HCT116 (cell line): Measurements from ENCODE around the gene DVL1. TPM values are rescaled to one million over a fixed set of nuclear protein-coding genes. Genes with fewer than 3 reads are reported as not detected.

ENCODE experiments used
- ATAC-seq: fragments of 200-7000 bp; cut with Tn5 transposase; 2 replicates; pipeline ENCODE4 v1.9.1; 2020; ENCODE audit warnings: mild to moderate bottlenecking, moderate library complexity
- BruUV-seq: library from RNA; stranded (reverse); fragments of 400-500 nt; replicated peaks from 2 replicates; lab custom pipeline; 2021; lab: Mats Ljungman, UMichigan
- CTCF ChIA-PET: fragments of 300-600 bp; sonication (Branson Sonifier 250); formaldehyde crosslinking; loops from one replicate; lab custom pipeline; 2021; ENCODE audit warnings: antibody characterized with exemption; lab: Charles Lee
- POLR2A ChIA-PET: fragments of 300-600, 350-600 bp; sonication (Branson Sonifier 250); formaldehyde crosslinking; loops from one replicate; lab custom pipeline; 2021; ENCODE audit warnings: antibody characterized with exemption; lab: Charles Lee
- RAD21 ChIA-PET, 2 experiments: fragments of 300-600 bp; sonication (Branson Sonifier 250); formaldehyde crosslinking; loops; one replicate each; lab custom pipeline; 2023; ENCODE audit warnings: low total read pairs in 2 of 2; ENCODE audit not compliant: uncharacterized antibody in 2 of 2, unreplicated experiment in 2 of 2, low non-redundant PET in 1 of 2; lab: Charles Lee
- DNase-seq: peaks from one replicate; pipeline ENCODE4 v3.0.0-alpha.2; 2010; ENCODE audit warnings: low read depth, low spot score
- H2AFZ ChIP-seq: fragments of 200-600 bp; shearing (Covaris generic), sonication (generic); 2 replicates; pipeline ENCODE4 v1.6.1; 2017; ENCODE audit warnings: low read depth, mixed run types, mixed read lengths, antibody characterized with exemption, low read length; ENCODE audit not compliant: poor library complexity, severe bottlenecking
- H3K27ac ChIP-seq: 2 replicates; pipeline ENCODE4 v1.5.1; 2012; ENCODE audit warnings: low read depth, low read length
- H3K27me3 ChIP-seq: fragments of 200-600 bp; sonication (generic); 2 replicates; pipeline ENCODE4 v1.6.1; 2016; ENCODE audit warnings: mixed run types, low read length, mixed read lengths; ENCODE audit not compliant: insufficient read depth
- H3K36me3 ChIP-seq, 2 experiments: fragments of 200-500 bp in 1 of 2; fragments of 200-600 bp in 1 of 2; sonication (Bioruptor generic) in 1 of 2; sonication (generic) in 1 of 2; 2 replicates each; pipeline versions ENCODE4 v1.5.1 to v1.6.1; 2014 to 2016; ENCODE audit warnings: low read length in 2 of 2, inconsistent platforms in 1 of 2, mixed read lengths in 1 of 2, mixed run types in 1 of 2; ENCODE audit not compliant: insufficient read depth in 2 of 2, control insufficient read depth in 1 of 2
- H3K4me1 ChIP-seq, 2 experiments: fragments of 200-600 bp in 1 of 2; sonication (generic) in 1 of 2; 2 replicates each; pipeline versions ENCODE4 v1.5.1 to v1.6.1; 2012 to 2017; ENCODE audit warnings: low read length in 2 of 2, inconsistent platforms in 1 of 2, mild to moderate bottlenecking in 1 of 2, mixed read lengths in 1 of 2, mixed run types in 1 of 2, moderate library complexity in 1 of 2; ENCODE audit not compliant: insufficient read depth in 2 of 2, control insufficient read depth in 1 of 2
- H3K4me2 ChIP-seq: fragments of 200-600 bp; sonication (generic); 2 replicates; pipeline ENCODE4 v1.6.1; 2017; ENCODE audit warnings: mixed run types, low read length, mixed read lengths
- H3K4me3 ChIP-seq, 2 experiments: fragments of 200-600 bp in 1 of 2; sonication (generic) in 1 of 2; replicated peaks in 1 of 2; 2 replicates each; pipeline ENCODE4 v1.5.1; 2011 to 2016; ENCODE audit warnings: low read length in 2 of 2, control low read depth in 1 of 2, low read depth in 1 of 2, mild to moderate bottlenecking in 1 of 2, mixed read lengths in 1 of 2, mixed run types in 1 of 2
- H3K79me2 ChIP-seq: fragments of 200-600 bp; sonication (generic); 2 replicates; pipeline ENCODE4 v1.6.1; 2017; ENCODE audit warnings: mild to moderate bottlenecking, mixed run types, low read length, moderate library complexity, mixed read lengths; ENCODE audit not compliant: insufficient read depth
- H3K9ac ChIP-seq: fragments of 200-600 bp; sonication (generic); 2 replicates; pipeline ENCODE4 v1.6.1; 2016; ENCODE audit warnings: low read length, mixed read lengths
- H3K9me2 ChIP-seq: fragments of 200-600 bp; sonication (generic), shearing (Covaris generic); 2 replicates; pipeline ENCODE4 v1.6.1; 2017; ENCODE audit warnings: mixed run types, mild to moderate bottlenecking, moderate library complexity; ENCODE audit not compliant: insufficient read depth
- H3K9me3 ChIP-seq, 2 experiments: fragments of 200-500 bp in 1 of 2; fragments of 200-600 bp in 1 of 2; sonication (Bioruptor generic) in 1 of 2; sonication (generic) in 1 of 2; 2 replicates each; pipeline ENCODE4 v1.6.1; 2014 to 2017; ENCODE audit warnings: low read length in 2 of 2, mixed read lengths in 2 of 2, inconsistent platforms in 1 of 2, low read depth in 1 of 2, mild to moderate bottlenecking in 1 of 2, mixed run types in 1 of 2, moderate library complexity in 1 of 2; ENCODE audit not compliant: control insufficient read depth in 1 of 2, insufficient read depth in 1 of 2
- H4K20me1 ChIP-seq: fragments of 200-600 bp; sonication (generic), shearing (Covaris generic); 2 replicates; pipeline ENCODE4 v1.6.1; 2017; ENCODE audit warnings: mixed run types, mild to moderate bottlenecking, moderate library complexity; ENCODE audit not compliant: insufficient read depth
- ATF3 ChIP-seq: IDR thresholded peaks from 2 replicates; pipeline ENCODE4 v1.6.1; 2012
- CBX3 ChIP-seq: IDR thresholded peaks from 2 replicates; pipeline ENCODE4 v1.6.1; 2012; ENCODE audit warnings: low read depth
- CEBPB ChIP-seq: IDR thresholded peaks from 2 replicates; pipeline ENCODE4 v1.6.1; 2012; ENCODE audit warnings: low read depth
- ELF1 ChIP-seq: IDR thresholded peaks from 2 replicates; pipeline ENCODE4 v1.6.1; 2012; ENCODE audit warnings: low read depth, borderline replicate concordance
- EZH2 ChIP-seq: fragments of 200-600 bp; sonication (generic); IDR thresholded peaks from 2 replicates; pipeline ENCODE4 v1.6.1; 2017; ENCODE audit warnings: antibody characterized with exemption, mixed run types
- EZH2phosphoT487 ChIP-seq: fragments of 200-600 bp; IDR thresholded peaks from 2 replicates; pipeline ENCODE4 v1.6.1; 2018; ENCODE audit warnings: antibody characterized with exemption, borderline replicate concordance
- FOSL1 ChIP-seq: IDR thresholded peaks from 2 replicates; pipeline ENCODE4 v1.6.1; 2012; ENCODE audit warnings: low read depth
- RAD21 ChIP-seq: IDR thresholded peaks from 2 replicates; pipeline ENCODE4 v1.6.1; 2012; ENCODE audit warnings: low read depth, mild to moderate bottlenecking
- SIN3A ChIP-seq: IDR thresholded peaks from 2 replicates; pipeline ENCODE4 v1.6.1; 2012; ENCODE audit warnings: low read depth
- SP1 ChIP-seq: IDR thresholded peaks from 2 replicates; pipeline ENCODE4 v1.6.1; 2012; ENCODE audit warnings: low read depth
- SRF ChIP-seq: IDR thresholded peaks from 2 replicates; pipeline ENCODE4 v1.6.1; 2012; ENCODE audit warnings: low read depth
- TCF7L2 ChIP-seq: IDR thresholded peaks from 2 replicates; pipeline ENCODE4 v1.7.0; 2011; ENCODE audit warnings: borderline replicate concordance, inconsistent platforms; ENCODE audit not compliant: insufficient read depth, insufficient read length; ENCODE audit errors: extremely low read depth
- ZFX ChIP-seq: fragments of 450-650 bp; IDR thresholded peaks from 2 replicates; pipeline ENCODE4 v1.6.1; 2017
- ZNF274 ChIP-seq: fragments of 200-500 bp; sonication (Bioruptor generic); IDR thresholded peaks from 2 replicates; pipeline ENCODE4 v1.6.1; 2014; ENCODE audit warnings: mild to moderate bottlenecking, low read depth, low read length, inconsistent platforms
- intact Hi-C: fragments of 100-400 bp; cut with micrococcal nuclease; formaldehyde crosslinking; loops from 2 replicates; pipeline ENCODE4 v1.10.0; 2022
- total RNA-seq: library from RNA; stranded (reverse); gene quantifications from one replicate; pipeline ENCODE4 v1.2.1, GENCODE V29; 2021; ENCODE audit not compliant: unreplicated experiment
- TF ChIP-seq, protein P1 (sequence below): IDR thresholded peaks from 2 replicates; pipeline ENCODE4 v1.6.1; 2012
- TF ChIP-seq, protein P2 (sequence below): IDR thresholded peaks from 2 replicates; pipeline ENCODE4 v1.6.1; 2012; ENCODE audit warnings: low read depth
- TF ChIP-seq, protein P3 (sequence below), 3 experiments: fragments of 200-600 bp in 1 of 3; sonication (generic) in 1 of 3; IDR thresholded peaks in 2 of 3; conservative IDR thresholded peaks in 1 of 3; 2 replicates each; pipeline ENCODE4 v1.5.1; 2012 to 2017; ENCODE audit warnings: low read depth in 2 of 3, low read length in 2 of 3, antibody characterized with exemption in 1 of 3, borderline replicate concordance in 1 of 3, control low read depth in 1 of 3, mild to moderate bottlenecking in 1 of 3, mixed read lengths in 1 of 3, mixed run types in 1 of 3, moderate library complexity in 1 of 3; ENCODE audit not compliant: insufficient read depth in 1 of 3
- TF ChIP-seq, protein P4 (sequence below): IDR thresholded peaks from 2 replicates; pipeline ENCODE4 v1.6.1; 2011; ENCODE audit warnings: mild to moderate bottlenecking, low read length, moderate library complexity; ENCODE audit not compliant: insufficient replicate concordance; ENCODE audit errors: extremely low read depth

Gene DVL1
- total RNA-seq, 1 experiment from 2014 or later, result 160 TPM

DNA sequence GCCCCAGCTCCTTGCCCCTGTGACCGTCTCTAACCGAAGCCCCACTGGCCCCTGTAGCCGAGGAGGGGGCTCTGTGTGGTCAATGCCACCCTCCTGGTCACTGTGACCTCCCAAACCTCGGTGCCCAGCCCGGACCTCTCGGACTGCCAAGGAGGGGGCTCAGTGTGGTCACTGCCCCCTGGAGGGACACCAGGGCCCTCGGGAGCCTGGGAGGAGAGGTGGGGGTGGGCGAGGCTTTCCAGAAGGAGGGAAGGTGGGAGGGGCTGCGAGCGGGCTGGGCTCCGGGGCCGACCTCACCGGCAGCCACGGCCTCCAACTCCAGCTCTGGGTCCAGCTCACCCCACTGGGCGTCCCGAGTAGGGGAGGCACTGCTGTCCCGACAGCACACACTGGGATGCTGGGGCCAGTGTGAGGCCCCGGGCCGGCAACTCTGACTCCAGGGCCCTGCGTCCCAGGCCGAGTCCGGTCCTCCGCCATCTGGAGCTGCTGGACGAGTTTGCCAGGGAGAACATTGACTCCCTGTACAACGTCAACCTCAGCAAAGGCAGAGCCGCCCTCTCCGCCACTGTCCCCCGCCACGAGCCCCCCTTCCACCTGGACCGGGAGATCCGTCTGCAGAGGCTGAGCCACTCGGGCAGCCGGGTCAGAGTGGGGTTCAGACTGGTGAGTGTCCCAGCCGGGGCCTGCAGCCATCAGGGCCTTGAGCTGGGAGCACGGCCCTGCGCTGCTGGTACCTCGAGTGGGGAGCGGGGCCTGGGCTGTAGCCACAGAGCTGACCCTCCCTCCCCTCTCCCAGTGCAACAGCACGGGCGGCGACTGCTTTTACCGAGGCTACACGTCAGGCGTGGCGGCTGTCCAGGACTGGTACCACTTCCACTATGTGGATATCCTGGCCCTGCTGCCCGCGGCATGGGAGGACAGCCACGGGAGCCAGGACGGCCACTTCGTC, 62.6 kb downstream of the DVL1 start:
- no peak overlapping the region for H3K9ac ChIP-seq
- ChIA-PET POLR2A (no interaction called here), RAD21 (no interaction called here), CTCF (no interaction called here)
- no peak for TF ChIP-seq CEBPB
- TF ChIP-seq, protein P1, sequence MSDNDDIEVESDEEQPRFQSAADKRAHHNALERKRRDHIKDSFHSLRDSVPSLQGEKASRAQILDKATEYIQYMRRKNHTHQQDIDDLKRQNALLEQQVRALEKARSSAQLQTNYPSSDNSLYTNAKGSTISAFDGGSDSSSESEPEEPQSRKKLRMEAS, result no peak
- TF ChIP-seq TCF7L2, result no peak
- no peak for TF ChIP-seq EZH2phosphoT487
- TF ChIP-seq, protein P2, sequence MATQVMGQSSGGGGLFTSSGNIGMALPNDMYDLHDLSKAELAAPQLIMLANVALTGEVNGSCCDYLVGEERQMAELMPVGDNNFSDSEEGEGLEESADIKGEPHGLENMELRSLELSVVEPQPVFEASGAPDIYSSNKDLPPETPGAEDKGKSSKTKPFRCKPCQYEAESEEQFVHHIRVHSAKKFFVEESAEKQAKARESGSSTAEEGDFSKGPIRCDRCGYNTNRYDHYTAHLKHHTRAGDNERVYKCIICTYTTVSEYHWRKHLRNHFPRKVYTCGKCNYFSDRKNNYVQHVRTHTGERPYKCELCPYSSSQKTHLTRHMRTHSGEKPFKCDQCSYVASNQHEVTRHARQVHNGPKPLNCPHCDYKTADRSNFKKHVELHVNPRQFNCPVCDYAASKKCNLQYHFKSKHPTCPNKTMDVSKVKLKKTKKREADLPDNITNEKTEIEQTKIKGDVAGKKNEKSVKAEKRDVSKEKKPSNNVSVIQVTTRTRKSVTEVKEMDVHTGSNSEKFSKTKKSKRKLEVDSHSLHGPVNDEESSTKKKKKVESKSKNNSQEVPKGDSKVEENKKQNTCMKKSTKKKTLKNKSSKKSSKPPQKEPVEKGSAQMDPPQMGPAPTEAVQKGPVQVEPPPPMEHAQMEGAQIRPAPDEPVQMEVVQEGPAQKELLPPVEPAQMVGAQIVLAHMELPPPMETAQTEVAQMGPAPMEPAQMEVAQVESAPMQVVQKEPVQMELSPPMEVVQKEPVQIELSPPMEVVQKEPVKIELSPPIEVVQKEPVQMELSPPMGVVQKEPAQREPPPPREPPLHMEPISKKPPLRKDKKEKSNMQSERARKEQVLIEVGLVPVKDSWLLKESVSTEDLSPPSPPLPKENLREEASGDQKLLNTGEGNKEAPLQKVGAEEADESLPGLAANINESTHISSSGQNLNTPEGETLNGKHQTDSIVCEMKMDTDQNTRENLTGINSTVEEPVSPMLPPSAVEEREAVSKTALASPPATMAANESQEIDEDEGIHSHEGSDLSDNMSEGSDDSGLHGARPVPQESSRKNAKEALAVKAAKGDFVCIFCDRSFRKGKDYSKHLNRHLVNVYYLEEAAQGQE, result no peak
- TF ChIP-seq SP1, result no peak
- TF ChIP-seq ATF3, result no peak
- no peak for TF ChIP-seq CBX3
- TF ChIP-seq, protein P3, sequence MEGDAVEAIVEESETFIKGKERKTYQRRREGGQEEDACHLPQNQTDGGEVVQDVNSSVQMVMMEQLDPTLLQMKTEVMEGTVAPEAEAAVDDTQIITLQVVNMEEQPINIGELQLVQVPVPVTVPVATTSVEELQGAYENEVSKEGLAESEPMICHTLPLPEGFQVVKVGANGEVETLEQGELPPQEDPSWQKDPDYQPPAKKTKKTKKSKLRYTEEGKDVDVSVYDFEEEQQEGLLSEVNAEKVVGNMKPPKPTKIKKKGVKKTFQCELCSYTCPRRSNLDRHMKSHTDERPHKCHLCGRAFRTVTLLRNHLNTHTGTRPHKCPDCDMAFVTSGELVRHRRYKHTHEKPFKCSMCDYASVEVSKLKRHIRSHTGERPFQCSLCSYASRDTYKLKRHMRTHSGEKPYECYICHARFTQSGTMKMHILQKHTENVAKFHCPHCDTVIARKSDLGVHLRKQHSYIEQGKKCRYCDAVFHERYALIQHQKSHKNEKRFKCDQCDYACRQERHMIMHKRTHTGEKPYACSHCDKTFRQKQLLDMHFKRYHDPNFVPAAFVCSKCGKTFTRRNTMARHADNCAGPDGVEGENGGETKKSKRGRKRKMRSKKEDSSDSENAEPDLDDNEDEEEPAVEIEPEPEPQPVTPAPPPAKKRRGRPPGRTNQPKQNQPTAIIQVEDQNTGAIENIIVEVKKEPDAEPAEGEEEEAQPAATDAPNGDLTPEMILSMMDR (IDR thresholded peaks at IDR 0.05 in 2 of 3, conservative IDR thresholded peaks at IDR 0.05 in 1 of 3; ENCODE audit: borderline replicate concordance in 1 of 3, insufficient read depth in 1 of 3, low read depth in 2 of 3, low read length in 2 of 3), result no peak
- TF ChIP-seq EZH2, result no peak
- TF ChIP-seq, protein P4, sequence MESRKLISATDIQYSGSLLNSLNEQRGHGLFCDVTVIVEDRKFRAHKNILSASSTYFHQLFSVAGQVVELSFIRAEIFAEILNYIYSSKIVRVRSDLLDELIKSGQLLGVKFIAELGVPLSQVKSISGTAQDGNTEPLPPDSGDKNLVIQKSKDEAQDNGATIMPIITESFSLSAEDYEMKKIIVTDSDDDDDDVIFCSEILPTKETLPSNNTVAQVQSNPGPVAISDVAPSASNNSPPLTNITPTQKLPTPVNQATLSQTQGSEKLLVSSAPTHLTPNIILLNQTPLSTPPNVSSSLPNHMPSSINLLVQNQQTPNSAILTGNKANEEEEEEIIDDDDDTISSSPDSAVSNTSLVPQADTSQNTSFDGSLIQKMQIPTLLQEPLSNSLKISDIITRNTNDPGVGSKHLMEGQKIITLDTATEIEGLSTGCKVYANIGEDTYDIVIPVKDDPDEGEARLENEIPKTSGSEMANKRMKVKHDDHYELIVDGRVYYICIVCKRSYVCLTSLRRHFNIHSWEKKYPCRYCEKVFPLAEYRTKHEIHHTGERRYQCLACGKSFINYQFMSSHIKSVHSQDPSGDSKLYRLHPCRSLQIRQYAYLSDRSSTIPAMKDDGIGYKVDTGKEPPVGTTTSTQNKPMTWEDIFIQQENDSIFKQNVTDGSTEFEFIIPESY, result no peak
- TF ChIP-seq ELF1, result no peak
- TF ChIP-seq ZFX, result no peak
- no peak for TF ChIP-seq SIN3A
- no peak for TF ChIP-seq SRF
- TF ChIP-seq RAD21, result no peak
- no peak for TF ChIP-seq ZNF274
- no peak for TF ChIP-seq FOSL1
- no peaks in the 10 kb centered on the region for H3K36me3 ChIP-seq
- H3K79me2 ChIP-seq, result no peaks in the 10 kb centered on the region
- DNase-seq (no peak), ATAC-seq (no peak)
- H3K4me1 ChIP-seq, result peaks cover 13 to 37% of the 10 kb centered on the region in 2 experiments
- H4K20me1 ChIP-seq, result no peaks in the 10 kb centered on the region
- H3K9me2 ChIP-seq, result no peaks in the 10 kb centered on the region
- H3K9me3 ChIP-seq, result no peaks in the 10 kb centered on the region
- H2AFZ ChIP-seq, result no peak overlapping the region
- H3K27ac ChIP-seq, result no peak overlapping the region; the same call in 1 of the 2 replicates
- no peak overlapping the region for H3K4me2 ChIP-seq
- no TSS peak for BruUV-seq
- intact Hi-C loops, result no loop called here
- H3K4me3 ChIP-seq, result no peak overlapping the region
- H3K27me3 ChIP-seq, result no peaks in the 10 kb centered on the region
